Ascending aorta (tissue), 2 donors: ENCODE measurements around the gene SCGB1D1. TPM values are rescaled to one million over a fixed set of nuclear protein-coding genes. Genes with fewer than 3 reads are reported as not detected.

Experiments
- DNase-seq, 2 donors: peaks; one replicate each; pipeline ENCODE4 v3.0.0-alpha.2; 2019; ENCODE audit warnings: low spot score in 2 of 2
- H3K27ac ChIP-seq, 2 donors: fragments of 200-600 bp; sonication (generic); one replicate each; pipeline ENCODE4 v1.5.1; 2016 to 2017; ENCODE audit warnings: mild to moderate bottlenecking in 1 of 2
- H3K27me3 ChIP-seq: fragments of 200-600 bp; sonication (generic); one replicate; pipeline ENCODE4 v1.5.1; 2017
- H3K36me3 ChIP-seq, 2 donors: fragments of 200-600 bp; sonication (generic); one replicate each; pipeline ENCODE4 v1.5.1; 2016
- H3K4me1 ChIP-seq, 2 donors: fragments of 200-600 bp; sonication (generic); one replicate each; pipeline ENCODE4 v1.5.1; 2016 to 2017; ENCODE audit warnings: mild to moderate bottlenecking in 1 of 2
- H3K4me3 ChIP-seq, 2 donors: fragments of 200-600 bp; sonication (generic); one replicate each; pipeline ENCODE4 v1.5.1; 2016 to 2017; ENCODE audit warnings: mild to moderate bottlenecking in 1 of 2
- H3K9me3 ChIP-seq, 2 donors: fragments of 200-600 bp; sonication (generic); one replicate each; pipeline ENCODE4 v1.5.1; 2016
- intact Hi-C: fragments of 100-400 bp; cut with DNase I; formaldehyde crosslinking; loops from one replicate; pipeline ENCODE4 v1.15.1; 2023
- total RNA-seq: library from RNA; depleted of rRNA; stranded (reverse); fragments of >200 nt; gene quantifications from one replicate; pipeline ENCODE4 v1.1.0, GENCODE V29; 2016
- TF ChIP-seq, protein P1 (sequence below), 3 experiments: fragments of 200-600 bp in 2 of 3; fragments of 450-650 bp in 1 of 3; sonication (generic) in 2 of 3; IDR thresholded peaks; one replicate each; pipeline ENCODE4 v1.5.1; 2016 to 2019; ENCODE audit warnings: antibody characterized with exemption in 3 of 3, mild to moderate bottlenecking in 1 of 3, moderate library complexity in 1 of 3

The SCGB1D1 gene
- total RNA-seq, 1 donor from 2014 or later, result not detected

DNA sequence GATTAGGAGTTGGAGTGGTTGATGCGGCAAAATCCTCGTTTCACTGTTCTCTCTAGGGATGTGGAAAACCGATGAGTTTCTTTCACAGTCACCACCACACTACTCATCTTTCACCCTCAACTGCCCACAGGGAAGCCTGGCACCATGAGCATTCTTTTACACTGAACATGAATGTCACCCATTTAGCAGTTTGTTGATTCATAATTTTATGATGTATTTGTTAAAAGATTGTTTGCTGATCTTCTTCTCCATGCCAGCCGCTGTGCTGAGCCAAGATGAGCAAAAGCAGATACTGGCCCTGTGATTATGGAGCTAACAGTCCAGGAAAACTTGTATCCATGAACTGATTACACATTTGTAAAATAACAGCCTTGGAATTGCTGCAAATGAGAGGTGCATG, 48.1 kb downstream of the SCGB1D1 start:
- TF ChIP-seq, protein P1, sequence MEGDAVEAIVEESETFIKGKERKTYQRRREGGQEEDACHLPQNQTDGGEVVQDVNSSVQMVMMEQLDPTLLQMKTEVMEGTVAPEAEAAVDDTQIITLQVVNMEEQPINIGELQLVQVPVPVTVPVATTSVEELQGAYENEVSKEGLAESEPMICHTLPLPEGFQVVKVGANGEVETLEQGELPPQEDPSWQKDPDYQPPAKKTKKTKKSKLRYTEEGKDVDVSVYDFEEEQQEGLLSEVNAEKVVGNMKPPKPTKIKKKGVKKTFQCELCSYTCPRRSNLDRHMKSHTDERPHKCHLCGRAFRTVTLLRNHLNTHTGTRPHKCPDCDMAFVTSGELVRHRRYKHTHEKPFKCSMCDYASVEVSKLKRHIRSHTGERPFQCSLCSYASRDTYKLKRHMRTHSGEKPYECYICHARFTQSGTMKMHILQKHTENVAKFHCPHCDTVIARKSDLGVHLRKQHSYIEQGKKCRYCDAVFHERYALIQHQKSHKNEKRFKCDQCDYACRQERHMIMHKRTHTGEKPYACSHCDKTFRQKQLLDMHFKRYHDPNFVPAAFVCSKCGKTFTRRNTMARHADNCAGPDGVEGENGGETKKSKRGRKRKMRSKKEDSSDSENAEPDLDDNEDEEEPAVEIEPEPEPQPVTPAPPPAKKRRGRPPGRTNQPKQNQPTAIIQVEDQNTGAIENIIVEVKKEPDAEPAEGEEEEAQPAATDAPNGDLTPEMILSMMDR (IDR thresholded peaks at IDR 0.05), result no peak
- H3K27me3 ChIP-seq, result no peaks in the 10 kb centered on the region
- intact Hi-C loops, result no loop called here
- no peaks in the 10 kb centered on the region for H3K4me1 ChIP-seq
- H3K4me3 ChIP-seq, result no peak overlapping the region
- H3K27ac ChIP-seq, result no peak overlapping the region
- no peak for DNase-seq
- no peaks in the 10 kb centered on the region for H3K9me3 ChIP-seq
- H3K36me3 ChIP-seq, result no peaks in the 10 kb centered on the region

DNA sequence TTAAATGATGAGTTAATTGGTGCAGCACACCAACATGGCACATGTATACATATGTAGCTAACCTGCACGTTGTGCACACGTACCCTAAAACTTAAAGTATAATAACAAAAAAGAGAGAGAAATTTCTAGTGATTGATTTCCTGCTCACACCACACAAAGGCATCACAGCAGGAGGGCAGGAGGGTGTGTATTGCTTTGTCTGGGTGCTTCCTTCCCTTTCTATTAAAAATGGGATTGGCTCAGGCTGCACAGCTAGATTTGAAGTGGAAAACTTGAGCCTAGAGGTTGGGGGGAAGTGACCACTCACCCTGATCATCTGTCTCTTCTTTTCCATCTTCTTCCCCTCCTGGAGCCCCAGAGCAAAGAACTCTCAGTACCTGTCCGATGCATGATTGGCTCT, 51.1 kb downstream of the SCGB1D1 start:
- H3K27me3 ChIP-seq, result no peaks in the 10 kb centered on the region
- H3K4me1 ChIP-seq, result no peaks in the 10 kb centered on the region
- no peak overlapping the region for H3K27ac ChIP-seq
- H3K9me3 ChIP-seq, result no peaks in the 10 kb centered on the region
- H3K4me3 ChIP-seq, result no peak overlapping the region
- TF ChIP-seq, protein P1 (IDR thresholded peaks at IDR 0.05), result no peak
- intact Hi-C loops, result no loop called here
- H3K36me3 ChIP-seq, result no peaks in the 10 kb centered on the region
- DNase-seq, result no peak

DNA sequence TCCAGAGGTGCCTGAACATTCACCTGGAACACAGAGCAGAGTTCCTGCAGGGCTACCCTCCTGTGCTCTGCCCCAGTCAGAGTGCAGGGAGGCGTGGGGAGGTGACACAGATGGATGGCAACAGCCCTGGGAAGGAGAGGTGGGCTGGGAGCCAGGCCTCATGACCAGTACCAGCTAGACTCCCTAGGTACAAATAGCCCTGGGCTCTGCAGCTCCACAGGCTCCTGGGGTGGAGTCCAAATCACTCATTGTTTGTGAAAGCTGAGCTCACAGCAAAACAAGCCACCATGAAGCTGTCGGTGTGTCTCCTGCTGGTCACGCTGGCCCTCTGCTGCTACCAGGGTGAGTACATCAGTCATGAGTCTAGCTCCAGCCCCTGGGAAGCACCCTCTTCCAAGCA, 52.0 kb downstream of the SCGB1D1 start, which contains the start of gene SCGB1D2:
Gene SCGB1D2, plus strand, starts transcription at position 219 of the 400 bp plus-strand sequence. Its CDS starts 69 bp downstream, at position 288.
- TF ChIP-seq, protein P1 (IDR thresholded peaks at IDR 0.05), result no peak
- intact Hi-C loops, result no loop called here
- DNase-seq, result no peak

More for the DNA sequence above, 52.0 kb downstream of the SCGB1D1 start, which contains the start of gene SCGB1D2:
- Histone ChIP-seq H3K4me3 (no peak within 1 kb of the TSS), H3K9me3 (no peaks in the 10 kb centered on the region), H3K27me3 (no peaks in the 10 kb centered on the region), H3K36me3 (no peaks in the 10 kb centered on the region), H3K4me1 (no peaks in the 10 kb centered on the region), H3K27ac (no peak within 1 kb of the TSS)

Other genes with a start within 250 kb of the SCGB1D1 start
- gene BEST1, start 239.9 kb upstream of the SCGB1D1 start, total RNA-seq, result 30.9 TPM
- 2,353 TPM for gene FTH1, start 222.6 kb upstream of the SCGB1D1 start, total RNA-seq
- 55.5 TPM for gene INCENP, start 66.2 kb upstream of the SCGB1D1 start, total RNA-seq
- not detected for gene SCGB2A1, start 18.5 kb downstream of the SCGB1D1 start, total RNA-seq
- gene SCGB1D2, start 52.0 kb downstream of the SCGB1D1 start, total RNA-seq, result not detected
- not detected for gene SCGB2A2, start 79.9 kb downstream of the SCGB1D1 start, total RNA-seq
- not detected for gene SCGB1D4, start 108.9 kb downstream of the SCGB1D1 start, total RNA-seq
- 69.8 TPM for gene ASRGL1, start 147.2 kb downstream of the SCGB1D1 start, total RNA-seq
- not detected for gene SCGB1A1, start 228.8 kb downstream of the SCGB1D1 start, total RNA-seq